Thoracic aorta (tissue), 2 donors: ENCODE results near the gene DCAF4. TPM values are rescaled to one million over a fixed set of nuclear protein-coding genes. Genes with fewer than 3 reads are reported as not detected.

Experiments used
- ATAC-seq: fragments of 150-250 bp; one replicate; pipeline ENCODE4 v1.8.0; 2017; ENCODE audit warnings: low read depth; ENCODE audit not compliant: insufficient number of reproducible peaks, low FRiP score
- DNase-seq: peaks from one replicate; pipeline ENCODE4 v3.0.0-alpha.2; 2020; ENCODE audit warnings: low spot score
- H3K27ac ChIP-seq, 2 donors: fragments of 200-600 bp; sonication (generic); 1 replicate in 1 of 2; 2 replicates in 1 of 2; pipeline ENCODE4 v1.5.1; 2016; ENCODE audit warnings: mild to moderate bottlenecking in 2 of 2, moderate library complexity in 2 of 2
- H3K27me3 ChIP-seq: fragments of 200-600 bp; sonication (generic); replicated peaks from 2 replicates; pipeline ENCODE4 v1.6.0; 2016; ENCODE audit warnings: mild to moderate bottlenecking; ENCODE audit not compliant: insufficient read depth
- H3K36me3 ChIP-seq: fragments of 200-600 bp; sonication (generic); one replicate; pipeline ENCODE4 v1.5.1; 2016
- H3K4me1 ChIP-seq, 2 donors: fragments of 200-600 bp; sonication (generic); 1 replicate in 1 of 2; 2 replicates in 1 of 2; pipeline versions ENCODE4 v1.5.1 to v1.6.0; 2016; ENCODE audit warnings: low read depth in 2 of 2, mild to moderate bottlenecking in 1 of 2; ENCODE audit not compliant: control insufficient read depth in 1 of 2
- H3K4me3 ChIP-seq: fragments of 200-600 bp; sonication (generic); 2 replicates; pipeline ENCODE4 v1.5.1; 2016; ENCODE audit warnings: mild to moderate bottlenecking
- H3K9me3 ChIP-seq: fragments of 200-600 bp; sonication (generic); 2 replicates; pipeline ENCODE4 v1.5.1; 2016
- total RNA-seq, 2 donors: library from RNA; depleted of rRNA; stranded (reverse); fragments of >200 nt; gene quantifications; one replicate each; pipeline versions ENCODE4 v1.1.0 to v1.2.3, GENCODE V29; 2016
- TF ChIP-seq, protein P1 (sequence below): fragments of 200-600 bp; sonication (generic); IDR thresholded peaks from one replicate; pipeline ENCODE4 v1.5.1; 2019; ENCODE audit warnings: antibody characterized with exemption

The DCAF4 gene, protein sequence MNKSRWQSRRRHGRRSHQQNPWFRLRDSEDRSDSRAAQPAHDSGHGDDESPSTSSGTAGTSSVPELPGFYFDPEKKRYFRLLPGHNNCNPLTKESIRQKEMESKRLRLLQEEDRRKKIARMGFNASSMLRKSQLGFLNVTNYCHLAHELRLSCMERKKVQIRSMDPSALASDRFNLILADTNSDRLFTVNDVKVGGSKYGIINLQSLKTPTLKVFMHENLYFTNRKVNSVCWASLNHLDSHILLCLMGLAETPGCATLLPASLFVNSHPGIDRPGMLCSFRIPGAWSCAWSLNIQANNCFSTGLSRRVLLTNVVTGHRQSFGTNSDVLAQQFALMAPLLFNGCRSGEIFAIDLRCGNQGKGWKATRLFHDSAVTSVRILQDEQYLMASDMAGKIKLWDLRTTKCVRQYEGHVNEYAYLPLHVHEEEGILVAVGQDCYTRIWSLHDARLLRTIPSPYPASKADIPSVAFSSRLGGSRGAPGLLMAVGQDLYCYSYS
- total RNA-seq = 10 to 100 TPM; 13.1 to 65.5 TPM

DNA sequence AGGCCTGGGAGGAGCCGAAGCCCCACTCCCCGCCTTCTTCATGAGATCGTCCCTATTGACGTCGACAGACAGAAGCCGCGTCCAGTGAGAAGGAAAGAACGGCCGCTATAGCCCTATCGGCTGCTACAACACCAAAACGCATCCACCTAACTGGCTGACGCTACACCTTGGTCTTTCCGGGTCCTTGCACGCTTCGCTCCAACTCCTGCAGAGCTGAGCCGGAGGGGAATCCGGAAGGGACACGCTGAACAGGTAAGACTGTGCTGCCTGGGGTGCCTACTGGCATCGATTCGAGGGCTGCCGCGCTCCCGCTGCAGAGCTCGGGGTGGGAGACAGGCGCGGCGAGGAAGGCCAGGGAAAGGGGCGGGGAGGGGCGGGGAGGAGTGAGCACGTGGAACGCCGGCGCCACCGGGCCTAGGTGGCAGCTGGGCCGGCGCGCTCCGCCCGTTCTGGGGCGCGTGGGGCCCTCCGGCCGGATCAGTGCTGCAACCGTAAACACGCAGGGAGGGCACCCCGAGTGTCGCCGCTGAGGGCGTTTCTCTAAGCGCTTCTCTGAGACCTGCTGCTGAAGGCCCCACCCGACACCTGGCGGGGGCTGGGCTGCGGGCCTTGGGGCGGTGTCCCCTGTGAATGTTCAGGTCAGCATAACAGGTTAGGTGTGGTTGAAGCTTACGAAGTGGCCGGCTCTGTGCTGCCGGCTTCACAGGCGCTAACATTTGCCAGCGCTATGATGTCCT is at the start of gene DCAF4:
TSS of gene DCAF4 (plus strand) at position 173 of the 737 bp plus-strand sequence. CDS start 11,515 bp downstream, outside the sequence.
- H3K27me3 ChIP-seq = no peaks in the 10 kb centered on the region
- peak within 1 kb of the TSS; percentile 49 to 56 for H3K27ac ChIP-seq
- H3K4me3 ChIP-seq = peak within 1 kb of the TSS; percentile 94
- H3K4me1 ChIP-seq = peaks cover 3 to 13% of the 10 kb centered on the region in 2 donors
- peak; percentile 93 for ATAC-seq
- no peaks in the 10 kb centered on the region for H3K9me3 ChIP-seq
- TF ChIP-seq, protein P1, sequence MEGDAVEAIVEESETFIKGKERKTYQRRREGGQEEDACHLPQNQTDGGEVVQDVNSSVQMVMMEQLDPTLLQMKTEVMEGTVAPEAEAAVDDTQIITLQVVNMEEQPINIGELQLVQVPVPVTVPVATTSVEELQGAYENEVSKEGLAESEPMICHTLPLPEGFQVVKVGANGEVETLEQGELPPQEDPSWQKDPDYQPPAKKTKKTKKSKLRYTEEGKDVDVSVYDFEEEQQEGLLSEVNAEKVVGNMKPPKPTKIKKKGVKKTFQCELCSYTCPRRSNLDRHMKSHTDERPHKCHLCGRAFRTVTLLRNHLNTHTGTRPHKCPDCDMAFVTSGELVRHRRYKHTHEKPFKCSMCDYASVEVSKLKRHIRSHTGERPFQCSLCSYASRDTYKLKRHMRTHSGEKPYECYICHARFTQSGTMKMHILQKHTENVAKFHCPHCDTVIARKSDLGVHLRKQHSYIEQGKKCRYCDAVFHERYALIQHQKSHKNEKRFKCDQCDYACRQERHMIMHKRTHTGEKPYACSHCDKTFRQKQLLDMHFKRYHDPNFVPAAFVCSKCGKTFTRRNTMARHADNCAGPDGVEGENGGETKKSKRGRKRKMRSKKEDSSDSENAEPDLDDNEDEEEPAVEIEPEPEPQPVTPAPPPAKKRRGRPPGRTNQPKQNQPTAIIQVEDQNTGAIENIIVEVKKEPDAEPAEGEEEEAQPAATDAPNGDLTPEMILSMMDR = no peak
- H3K36me3 ChIP-seq = no peaks in the 10 kb centered on the region
- DNase-seq = peak; percentile 94

- no peaks in the 10 kb centered on the region for H3K4me1 ChIP-seq
- H3K9me3 ChIP-seq = no peaks in the 10 kb centered on the region
- H3K27me3 ChIP-seq = no peaks in the 10 kb centered on the region
- TF ChIP-seq, protein P1 = no peak
- no peak overlapping the region for H3K27ac ChIP-seq
- no peak overlapping the region for H3K4me3 ChIP-seq
- ATAC-seq = no peak
- DNase-seq = no peak
- no peaks in the 10 kb centered on the region for H3K36me3 ChIP-seq
Measured at GRCh38 chr14:72876710-72877063, 49.6 kb upstream of the DCAF4 start.

DNA sequence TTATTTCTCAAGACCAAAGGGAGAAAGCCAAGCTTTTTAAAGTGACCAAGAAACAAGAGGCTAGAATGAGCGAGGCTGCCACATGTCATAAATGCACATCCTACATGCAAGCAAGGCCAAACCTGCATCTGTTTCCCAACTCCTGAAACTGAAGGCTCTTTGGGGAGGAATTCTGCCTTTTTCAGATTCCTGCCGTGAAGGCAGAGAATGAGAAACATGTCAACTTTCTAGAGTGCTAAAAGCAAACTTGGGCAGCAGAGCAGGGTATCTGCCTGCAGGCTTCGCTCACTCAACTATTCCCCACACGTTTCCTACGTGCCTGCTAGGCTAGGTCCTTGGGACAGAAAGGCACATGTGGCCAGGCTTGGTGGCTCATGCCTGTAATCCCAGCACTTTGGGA is 47.5 kb upstream of the DCAF4 start:
- TF ChIP-seq, protein P1 = no peak
- H3K27ac ChIP-seq = no peak overlapping the region
- H3K27me3 ChIP-seq = no peaks in the 10 kb centered on the region
- H3K36me3 ChIP-seq = no peaks in the 10 kb centered on the region
- H3K4me1 ChIP-seq = no peaks in the 10 kb centered on the region
- DNase-seq (no peak), ATAC-seq (no peak)
- H3K4me3 ChIP-seq = no peak overlapping the region
- H3K9me3 ChIP-seq = no peaks in the 10 kb centered on the region

DNA sequence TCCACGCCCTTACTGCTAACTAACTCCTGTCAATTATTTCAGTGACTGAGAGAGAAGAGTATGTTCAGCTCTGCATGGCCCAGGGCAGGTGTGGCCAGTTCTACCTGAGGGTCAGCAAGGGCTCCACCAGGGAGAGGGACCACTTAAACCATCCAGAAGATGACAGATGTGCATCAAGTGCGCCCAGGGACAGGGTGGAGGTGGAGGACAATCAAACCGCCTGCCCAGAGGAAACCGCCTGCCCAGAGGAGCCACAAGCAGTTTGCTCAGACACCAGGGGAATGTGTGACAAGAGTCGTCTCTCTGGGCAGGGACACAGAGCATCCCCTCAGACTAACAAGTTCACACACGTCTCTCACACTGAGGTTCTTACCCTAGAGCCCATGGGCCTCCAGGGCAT is 46.8 kb upstream of the DCAF4 start:
- Histone ChIP-seq H3K27me3 (no peaks in the 10 kb centered on the region), H3K27ac (no peak overlapping the region), H3K9me3 (no peaks in the 10 kb centered on the region), H3K4me3 (no peak overlapping the region), H3K4me1 (no peaks in the 10 kb centered on the region), H3K36me3 (no peaks in the 10 kb centered on the region)
- DNase-seq (no peak), ATAC-seq (no peak)
- TF ChIP-seq, protein P1 = no peak

GRCh38 chr14:72880164-72880563 is 46.1 kb upstream of the DCAF4 start:
- ATAC-seq = no peak
- TF ChIP-seq, protein P1 = no peak
- no peak overlapping the region for H3K4me3 ChIP-seq

More at GRCh38 chr14:72880164-72880563, 46.1 kb upstream of the DCAF4 start:
- H3K4me1 ChIP-seq = no peaks in the 10 kb centered on the region
- no peaks in the 10 kb centered on the region for H3K36me3 ChIP-seq
- H3K27me3 ChIP-seq = no peaks in the 10 kb centered on the region
- no peaks in the 10 kb centered on the region for H3K9me3 ChIP-seq
- no peak for DNase-seq
- no peak overlapping the region for H3K27ac ChIP-seq
